Panc1 (cell line): ENCODE results near the gene RNU5D-1.

ENCODE experiments used
- POLR2AphosphoS5 ChIP-seq: IDR thresholded peaks from 2 replicates; pipeline ENCODE4 v1.6.1; 2012; ENCODE audit warnings: mild to moderate bottlenecking, low read depth, low read length, moderate library complexity
- TCF7L2 ChIP-seq: IDR thresholded peaks from 2 replicates; pipeline ENCODE4 v1.6.1; 2011; ENCODE audit warnings: mild to moderate bottlenecking, low read depth, low read length, inconsistent platforms
- TF ChIP-seq, protein P1 (sequence below): fragments of 450-650 bp; IDR thresholded peaks from 2 replicates; pipeline ENCODE4 v1.5.1; 2017; ENCODE audit warnings: mild to moderate bottlenecking
- TF ChIP-seq, protein P2 (sequence below), 2 experiments: IDR thresholded peaks; 2 replicates each; pipeline ENCODE4 v1.6.1; 2011 to 2012; ENCODE audit warnings: low read depth in 2 of 2, control low read depth in 1 of 2, low read length in 1 of 2, mild to moderate bottlenecking in 1 of 2, moderate library complexity in 1 of 2; ENCODE audit not compliant: insufficient read depth in 1 of 2

DNA sequence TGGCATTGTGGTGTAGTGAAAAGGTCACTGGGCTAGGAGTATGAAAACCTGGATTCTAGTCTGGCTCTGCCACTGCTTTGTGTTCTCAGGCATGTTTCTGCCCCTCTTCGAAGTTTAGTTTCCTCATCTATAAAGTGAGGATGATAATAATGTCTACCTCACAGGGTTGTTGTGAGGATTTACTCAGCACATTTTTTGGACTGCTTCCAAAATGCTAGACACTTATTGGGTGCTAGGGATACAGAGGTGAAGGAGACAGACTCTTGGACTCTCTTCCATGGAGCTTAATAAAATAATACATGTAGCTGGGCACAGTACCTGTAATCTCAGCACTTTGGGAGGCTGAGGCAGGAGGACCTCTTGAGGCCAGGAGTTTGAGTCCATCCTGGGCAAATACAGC, 12.2 kb upstream of the RNU5D-1 start:
- TF ChIP-seq, protein P1, sequence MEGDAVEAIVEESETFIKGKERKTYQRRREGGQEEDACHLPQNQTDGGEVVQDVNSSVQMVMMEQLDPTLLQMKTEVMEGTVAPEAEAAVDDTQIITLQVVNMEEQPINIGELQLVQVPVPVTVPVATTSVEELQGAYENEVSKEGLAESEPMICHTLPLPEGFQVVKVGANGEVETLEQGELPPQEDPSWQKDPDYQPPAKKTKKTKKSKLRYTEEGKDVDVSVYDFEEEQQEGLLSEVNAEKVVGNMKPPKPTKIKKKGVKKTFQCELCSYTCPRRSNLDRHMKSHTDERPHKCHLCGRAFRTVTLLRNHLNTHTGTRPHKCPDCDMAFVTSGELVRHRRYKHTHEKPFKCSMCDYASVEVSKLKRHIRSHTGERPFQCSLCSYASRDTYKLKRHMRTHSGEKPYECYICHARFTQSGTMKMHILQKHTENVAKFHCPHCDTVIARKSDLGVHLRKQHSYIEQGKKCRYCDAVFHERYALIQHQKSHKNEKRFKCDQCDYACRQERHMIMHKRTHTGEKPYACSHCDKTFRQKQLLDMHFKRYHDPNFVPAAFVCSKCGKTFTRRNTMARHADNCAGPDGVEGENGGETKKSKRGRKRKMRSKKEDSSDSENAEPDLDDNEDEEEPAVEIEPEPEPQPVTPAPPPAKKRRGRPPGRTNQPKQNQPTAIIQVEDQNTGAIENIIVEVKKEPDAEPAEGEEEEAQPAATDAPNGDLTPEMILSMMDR = no peak
- TF ChIP-seq POLR2AphosphoS5 (no peak), TCF7L2 (no peak)
- TF ChIP-seq, protein P2, sequence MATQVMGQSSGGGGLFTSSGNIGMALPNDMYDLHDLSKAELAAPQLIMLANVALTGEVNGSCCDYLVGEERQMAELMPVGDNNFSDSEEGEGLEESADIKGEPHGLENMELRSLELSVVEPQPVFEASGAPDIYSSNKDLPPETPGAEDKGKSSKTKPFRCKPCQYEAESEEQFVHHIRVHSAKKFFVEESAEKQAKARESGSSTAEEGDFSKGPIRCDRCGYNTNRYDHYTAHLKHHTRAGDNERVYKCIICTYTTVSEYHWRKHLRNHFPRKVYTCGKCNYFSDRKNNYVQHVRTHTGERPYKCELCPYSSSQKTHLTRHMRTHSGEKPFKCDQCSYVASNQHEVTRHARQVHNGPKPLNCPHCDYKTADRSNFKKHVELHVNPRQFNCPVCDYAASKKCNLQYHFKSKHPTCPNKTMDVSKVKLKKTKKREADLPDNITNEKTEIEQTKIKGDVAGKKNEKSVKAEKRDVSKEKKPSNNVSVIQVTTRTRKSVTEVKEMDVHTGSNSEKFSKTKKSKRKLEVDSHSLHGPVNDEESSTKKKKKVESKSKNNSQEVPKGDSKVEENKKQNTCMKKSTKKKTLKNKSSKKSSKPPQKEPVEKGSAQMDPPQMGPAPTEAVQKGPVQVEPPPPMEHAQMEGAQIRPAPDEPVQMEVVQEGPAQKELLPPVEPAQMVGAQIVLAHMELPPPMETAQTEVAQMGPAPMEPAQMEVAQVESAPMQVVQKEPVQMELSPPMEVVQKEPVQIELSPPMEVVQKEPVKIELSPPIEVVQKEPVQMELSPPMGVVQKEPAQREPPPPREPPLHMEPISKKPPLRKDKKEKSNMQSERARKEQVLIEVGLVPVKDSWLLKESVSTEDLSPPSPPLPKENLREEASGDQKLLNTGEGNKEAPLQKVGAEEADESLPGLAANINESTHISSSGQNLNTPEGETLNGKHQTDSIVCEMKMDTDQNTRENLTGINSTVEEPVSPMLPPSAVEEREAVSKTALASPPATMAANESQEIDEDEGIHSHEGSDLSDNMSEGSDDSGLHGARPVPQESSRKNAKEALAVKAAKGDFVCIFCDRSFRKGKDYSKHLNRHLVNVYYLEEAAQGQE (IDR thresholded peaks at IDR 0.05; ENCODE audit: insufficient read depth in 1 of 2, low read depth in 2 of 2, low read length in 1 of 2) = no peak
